ENCODE results near the gene PRKCE. TPM values are rescaled to one million over a fixed set of nuclear protein-coding genes. Genes with fewer than 3 reads are reported as not detected.

Gene PRKCE
- total RNA-seq, 1 experiment from 2014 or later: 14.8 TPM

DNA sequence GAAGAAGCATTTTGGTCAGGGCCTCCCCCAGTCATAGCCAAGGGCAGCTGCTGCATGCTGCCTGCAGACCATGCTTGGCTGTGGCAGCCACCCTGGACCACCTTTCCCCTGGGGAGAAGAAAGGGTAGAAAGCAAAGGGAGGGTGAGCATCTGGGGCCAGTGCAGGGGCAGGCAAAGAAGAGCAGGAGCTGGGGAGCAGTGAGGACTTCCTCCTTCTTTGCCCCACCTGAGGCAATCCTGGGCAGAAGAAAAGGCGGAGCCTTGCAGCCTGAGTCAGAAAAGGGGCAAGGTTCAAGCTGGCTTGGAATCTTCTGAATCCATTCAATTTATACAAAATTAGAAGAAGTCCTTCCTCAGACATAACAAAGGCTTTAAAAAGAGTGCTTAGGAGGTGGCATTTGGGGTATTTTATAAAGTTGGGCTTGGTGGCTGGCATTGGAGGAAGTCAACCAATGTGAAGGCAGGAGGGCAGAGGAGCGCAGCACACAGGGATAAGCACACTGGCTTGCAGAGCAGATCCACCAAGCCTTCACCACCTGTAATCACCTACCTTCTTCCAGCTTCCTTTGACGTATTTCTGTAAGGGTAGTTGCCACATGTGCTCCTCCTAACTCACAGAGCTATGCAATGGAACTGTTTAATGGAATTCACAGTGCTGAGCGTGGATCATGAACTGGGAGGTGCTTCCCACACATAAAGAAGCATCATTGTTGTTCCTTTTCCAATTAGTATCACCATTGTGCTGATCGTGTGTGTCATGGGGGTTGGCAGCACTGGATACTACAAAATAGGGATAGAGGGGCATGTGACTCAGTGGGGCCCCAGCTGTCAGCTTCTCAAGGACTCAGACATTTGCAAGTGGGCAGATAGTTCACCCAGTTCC is 491.3 kb downstream of the PRKCE start:
- Histone ChIP-seq H3K9ac (ENCODE audit: low read length) (no peak overlapping the region), H2AFZ (ENCODE audit: low read depth, low read length, poor library complexity, severe bottlenecking) (no peak overlapping the region), H3K9me2 (ENCODE audit: insufficient read depth) (no peaks in the 10 kb centered on the region), H3K36me3 (ENCODE audit: control insufficient read depth in 1 of 2, insufficient read depth in 2 of 2, low read length in 2 of 2) (no peaks in the 10 kb centered on the region), H3K4me2 (ENCODE audit: low read length) (peak overlapping the region; percentile 42), H3K4me1 (ENCODE audit: control insufficient read depth in 1 of 2, insufficient read depth in 2 of 2, low read length in 2 of 2) (peaks cover 8 to 20% of the 10 kb centered on the region in 2 experiments), H3K27me3 (ENCODE audit: insufficient read depth, low read length) (no peaks in the 10 kb centered on the region), H3K9me3 (ENCODE audit: control insufficient read depth in 1 of 2, insufficient read depth in 1 of 2, low read depth in 1 of 2, low read length in 2 of 2) (no peaks in the 10 kb centered on the region), H4K20me1 (ENCODE audit: insufficient read depth) (no peaks in the 10 kb centered on the region), H3K79me2 (ENCODE audit: insufficient read depth, low read length) (no peaks in the 10 kb centered on the region), H3K4me3 (replicated peaks in 1 of 2; ENCODE audit: low read depth in 1 of 2, low read length in 2 of 2) (no peak overlapping the region), H3K27ac (ENCODE audit: low read depth, low read length) (no peak overlapping the region)
- POLR2A ChIA-PET: no interaction called here
- RAD21 ChIA-PET (ENCODE audit: low non-redundant PET in 1 of 2, low total read pairs in 2 of 2, uncharacterized antibody in 2 of 2, unreplicated experiment in 2 of 2): no interaction called here
- no peak for DNase-seq (ENCODE audit: low read depth, low spot score)
- TF ChIP-seq, protein P1, sequence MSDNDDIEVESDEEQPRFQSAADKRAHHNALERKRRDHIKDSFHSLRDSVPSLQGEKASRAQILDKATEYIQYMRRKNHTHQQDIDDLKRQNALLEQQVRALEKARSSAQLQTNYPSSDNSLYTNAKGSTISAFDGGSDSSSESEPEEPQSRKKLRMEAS (IDR thresholded peaks at IDR 0.05): no peak
- TF ChIP-seq, protein P2, sequence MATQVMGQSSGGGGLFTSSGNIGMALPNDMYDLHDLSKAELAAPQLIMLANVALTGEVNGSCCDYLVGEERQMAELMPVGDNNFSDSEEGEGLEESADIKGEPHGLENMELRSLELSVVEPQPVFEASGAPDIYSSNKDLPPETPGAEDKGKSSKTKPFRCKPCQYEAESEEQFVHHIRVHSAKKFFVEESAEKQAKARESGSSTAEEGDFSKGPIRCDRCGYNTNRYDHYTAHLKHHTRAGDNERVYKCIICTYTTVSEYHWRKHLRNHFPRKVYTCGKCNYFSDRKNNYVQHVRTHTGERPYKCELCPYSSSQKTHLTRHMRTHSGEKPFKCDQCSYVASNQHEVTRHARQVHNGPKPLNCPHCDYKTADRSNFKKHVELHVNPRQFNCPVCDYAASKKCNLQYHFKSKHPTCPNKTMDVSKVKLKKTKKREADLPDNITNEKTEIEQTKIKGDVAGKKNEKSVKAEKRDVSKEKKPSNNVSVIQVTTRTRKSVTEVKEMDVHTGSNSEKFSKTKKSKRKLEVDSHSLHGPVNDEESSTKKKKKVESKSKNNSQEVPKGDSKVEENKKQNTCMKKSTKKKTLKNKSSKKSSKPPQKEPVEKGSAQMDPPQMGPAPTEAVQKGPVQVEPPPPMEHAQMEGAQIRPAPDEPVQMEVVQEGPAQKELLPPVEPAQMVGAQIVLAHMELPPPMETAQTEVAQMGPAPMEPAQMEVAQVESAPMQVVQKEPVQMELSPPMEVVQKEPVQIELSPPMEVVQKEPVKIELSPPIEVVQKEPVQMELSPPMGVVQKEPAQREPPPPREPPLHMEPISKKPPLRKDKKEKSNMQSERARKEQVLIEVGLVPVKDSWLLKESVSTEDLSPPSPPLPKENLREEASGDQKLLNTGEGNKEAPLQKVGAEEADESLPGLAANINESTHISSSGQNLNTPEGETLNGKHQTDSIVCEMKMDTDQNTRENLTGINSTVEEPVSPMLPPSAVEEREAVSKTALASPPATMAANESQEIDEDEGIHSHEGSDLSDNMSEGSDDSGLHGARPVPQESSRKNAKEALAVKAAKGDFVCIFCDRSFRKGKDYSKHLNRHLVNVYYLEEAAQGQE (IDR thresholded peaks at IDR 0.05; ENCODE audit: low read depth): no peak
- no peak for TF ChIP-seq FOSL1 (IDR thresholded peaks at IDR 0.05; ENCODE audit: low read depth)
- TF ChIP-seq SRF (IDR thresholded peaks at IDR 0.05; ENCODE audit: low read depth): no peak
- TF ChIP-seq JUND (IDR thresholded peaks at IDR 0.05): no peak
- no peak for TF ChIP-seq ELF1 (IDR thresholded peaks at IDR 0.05; ENCODE audit: borderline replicate concordance, low read depth)
- TF ChIP-seq RAD21 (IDR thresholded peaks at IDR 0.05; ENCODE audit: low read depth): no peak
- no peak for TF ChIP-seq EGR1 (IDR thresholded peaks at IDR 0.05; ENCODE audit: low read depth)
- TF ChIP-seq, protein P3, sequence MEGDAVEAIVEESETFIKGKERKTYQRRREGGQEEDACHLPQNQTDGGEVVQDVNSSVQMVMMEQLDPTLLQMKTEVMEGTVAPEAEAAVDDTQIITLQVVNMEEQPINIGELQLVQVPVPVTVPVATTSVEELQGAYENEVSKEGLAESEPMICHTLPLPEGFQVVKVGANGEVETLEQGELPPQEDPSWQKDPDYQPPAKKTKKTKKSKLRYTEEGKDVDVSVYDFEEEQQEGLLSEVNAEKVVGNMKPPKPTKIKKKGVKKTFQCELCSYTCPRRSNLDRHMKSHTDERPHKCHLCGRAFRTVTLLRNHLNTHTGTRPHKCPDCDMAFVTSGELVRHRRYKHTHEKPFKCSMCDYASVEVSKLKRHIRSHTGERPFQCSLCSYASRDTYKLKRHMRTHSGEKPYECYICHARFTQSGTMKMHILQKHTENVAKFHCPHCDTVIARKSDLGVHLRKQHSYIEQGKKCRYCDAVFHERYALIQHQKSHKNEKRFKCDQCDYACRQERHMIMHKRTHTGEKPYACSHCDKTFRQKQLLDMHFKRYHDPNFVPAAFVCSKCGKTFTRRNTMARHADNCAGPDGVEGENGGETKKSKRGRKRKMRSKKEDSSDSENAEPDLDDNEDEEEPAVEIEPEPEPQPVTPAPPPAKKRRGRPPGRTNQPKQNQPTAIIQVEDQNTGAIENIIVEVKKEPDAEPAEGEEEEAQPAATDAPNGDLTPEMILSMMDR (IDR thresholded peaks at IDR 0.05 in 2 of 3, conservative IDR thresholded peaks at IDR 0.05 in 1 of 3; ENCODE audit: borderline replicate concordance in 1 of 3, insufficient read depth in 1 of 3, low read depth in 2 of 3, low read length in 2 of 3): no peak
- TF ChIP-seq, protein P4, sequence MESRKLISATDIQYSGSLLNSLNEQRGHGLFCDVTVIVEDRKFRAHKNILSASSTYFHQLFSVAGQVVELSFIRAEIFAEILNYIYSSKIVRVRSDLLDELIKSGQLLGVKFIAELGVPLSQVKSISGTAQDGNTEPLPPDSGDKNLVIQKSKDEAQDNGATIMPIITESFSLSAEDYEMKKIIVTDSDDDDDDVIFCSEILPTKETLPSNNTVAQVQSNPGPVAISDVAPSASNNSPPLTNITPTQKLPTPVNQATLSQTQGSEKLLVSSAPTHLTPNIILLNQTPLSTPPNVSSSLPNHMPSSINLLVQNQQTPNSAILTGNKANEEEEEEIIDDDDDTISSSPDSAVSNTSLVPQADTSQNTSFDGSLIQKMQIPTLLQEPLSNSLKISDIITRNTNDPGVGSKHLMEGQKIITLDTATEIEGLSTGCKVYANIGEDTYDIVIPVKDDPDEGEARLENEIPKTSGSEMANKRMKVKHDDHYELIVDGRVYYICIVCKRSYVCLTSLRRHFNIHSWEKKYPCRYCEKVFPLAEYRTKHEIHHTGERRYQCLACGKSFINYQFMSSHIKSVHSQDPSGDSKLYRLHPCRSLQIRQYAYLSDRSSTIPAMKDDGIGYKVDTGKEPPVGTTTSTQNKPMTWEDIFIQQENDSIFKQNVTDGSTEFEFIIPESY (IDR thresholded peaks at IDR 0.05; ENCODE audit: extremely low read depth, insufficient replicate concordance, low read length): no peak
- no TSS peak for BruUV-seq (replicated peaks)
- CTCF ChIA-PET: no interaction called here
- peak; percentile 74 for ATAC-seq
- intact Hi-C loops (cut with micrococcal nuclease): no loop called here
